NCI-H1417 treated with DMSO at 0.1 percent for 48 hours (cell line): ENCODE results near the gene GNA14.
"Not testable (repeated sequence)": the region's sequence is repeated elsewhere in the genome, so short reads cannot be mapped to it uniquely, and the experiment has no call there.

Experiments used
- DNase-seq: peaks from one replicate; lab custom pipeline; 2025; lab: John Stamatoyannopoulos, UW

The GNA14 gene

GRCh38 chr9:77643871-77644270 lies 4.3 kb downstream of the GNA14 start:
- DNase-seq: no peak

GRCh38 chr9:77640741-77641580 lies 7.2 kb downstream of the GNA14 start:
- DNase-seq: no peak

GRCh38 chr9:77632652-77633051 lies 15.5 kb downstream of the GNA14 start:
- DNase-seq: no peak

DNA sequence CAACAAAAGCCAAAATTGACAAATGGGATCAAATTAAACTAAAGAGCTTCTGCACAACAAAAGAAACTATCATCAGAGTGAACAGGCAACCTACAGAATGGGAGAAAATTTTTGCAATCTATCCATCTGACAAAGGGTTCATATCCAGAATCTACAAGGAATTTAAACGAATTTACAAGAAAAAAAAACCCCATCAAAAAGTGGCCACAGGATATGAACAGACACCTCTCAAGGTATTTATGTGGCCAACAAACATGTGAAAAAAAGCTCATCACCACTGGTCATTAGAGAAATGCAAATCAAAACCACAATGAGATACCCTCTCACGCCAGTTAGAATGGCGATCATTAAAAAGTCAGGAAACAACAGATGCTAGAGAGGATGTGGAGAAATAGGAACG lies 19.3 kb downstream of the GNA14 start:
- DNase-seq: not testable (repeated sequence)

DNA sequence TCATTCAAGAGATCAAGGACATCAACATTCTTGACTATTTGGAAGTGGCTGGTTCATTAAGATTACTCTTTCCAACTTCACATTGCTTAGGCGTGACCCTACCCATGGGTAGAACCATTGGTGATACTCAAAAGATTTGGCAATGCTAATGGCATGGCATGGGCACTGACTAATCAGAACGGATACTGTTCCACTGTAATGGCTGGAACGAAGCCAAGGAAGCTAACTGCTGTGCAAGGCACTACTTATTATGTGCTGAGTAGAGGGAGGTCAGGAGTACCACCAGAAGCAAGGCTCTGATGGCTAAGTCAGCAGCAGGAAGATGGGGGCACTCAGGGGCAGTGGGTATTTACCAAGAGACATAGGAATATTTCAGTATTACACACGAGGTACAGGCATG lies 31.9 kb downstream of the GNA14 start:
- no peak for DNase-seq

GRCh38 chr9:77614645-77615044 lies 33.5 kb downstream of the GNA14 start:
- DNase-seq: no peak

GRCh38 chr9:77606526-77606925 lies 41.6 kb downstream of the GNA14 start:
- no peak for DNase-seq

DNA sequence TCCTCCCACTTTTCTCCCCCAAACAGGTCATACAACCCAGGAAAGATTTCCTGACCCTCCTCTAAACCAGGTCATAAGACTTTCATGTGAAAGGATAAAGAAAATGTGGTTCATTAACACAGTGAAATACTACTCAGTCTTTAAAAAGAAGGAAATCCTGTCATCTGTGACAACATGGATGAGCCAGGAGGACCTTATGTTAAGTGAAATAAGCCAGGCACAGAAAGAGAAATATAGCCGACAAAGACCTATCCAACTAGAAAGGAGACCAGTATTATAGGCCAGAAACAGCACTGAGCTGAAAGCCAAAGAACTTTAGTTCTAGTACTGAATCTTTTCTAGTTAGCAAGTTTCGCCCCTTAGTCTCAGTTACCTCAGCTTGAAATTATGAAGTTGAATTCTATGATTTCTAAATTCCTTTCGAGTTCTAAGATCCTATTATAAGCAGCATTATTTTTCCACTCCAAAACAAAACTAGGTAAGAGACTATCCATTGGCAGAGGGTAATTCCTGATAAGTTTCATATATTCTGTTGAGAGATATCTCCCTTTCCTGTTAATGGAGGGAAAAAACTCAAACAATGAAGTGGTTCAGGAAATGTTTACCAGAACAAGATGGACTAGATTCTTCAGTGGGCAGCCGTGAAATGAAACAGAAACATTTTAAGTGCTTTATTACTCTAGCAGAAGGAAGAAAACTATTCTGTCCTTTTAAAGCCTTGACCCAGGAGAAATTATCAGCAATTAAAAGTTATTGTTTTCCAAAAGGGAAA lies 42.5 kb downstream of the GNA14 start:
- DNase-seq: no peak

DNA sequence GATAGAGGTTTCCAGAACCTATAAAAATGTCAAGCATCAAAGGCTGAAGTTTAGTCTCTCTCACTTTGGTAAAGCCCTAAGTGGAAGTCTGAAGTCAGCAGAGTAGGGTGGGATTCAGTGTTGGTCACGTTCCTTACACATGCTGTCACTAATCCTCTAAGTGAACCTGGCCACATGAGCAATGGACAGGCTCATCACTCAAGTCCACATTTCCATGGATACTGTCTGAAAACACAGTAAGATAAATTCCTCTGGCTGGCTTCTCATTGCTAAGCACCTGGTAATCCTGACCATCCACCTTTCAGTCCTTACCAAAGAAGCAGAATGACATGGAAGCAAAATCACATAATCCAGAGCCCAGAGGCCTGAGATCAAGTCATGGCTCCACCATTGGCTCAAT lies 43.8 kb downstream of the GNA14 start:
- DNase-seq: no peak

DNA sequence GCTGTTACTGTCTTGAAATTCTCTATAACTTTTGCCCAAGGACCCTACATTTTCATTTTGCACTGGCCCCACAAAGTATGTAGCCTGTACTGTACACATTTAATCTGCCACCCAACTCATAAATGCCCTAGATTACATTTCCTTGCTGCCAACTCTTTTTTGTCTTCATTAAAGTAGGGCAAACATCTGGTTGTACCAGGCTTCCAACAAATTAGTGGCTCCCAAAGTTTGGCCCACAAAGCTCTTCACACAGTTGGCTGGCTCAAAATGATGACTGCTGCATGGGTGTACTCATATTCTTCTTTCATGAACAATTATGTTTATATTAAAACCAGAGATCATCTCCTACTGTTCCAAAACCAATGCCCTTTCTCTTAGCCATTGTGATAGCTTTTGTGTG lies 45.3 kb downstream of the GNA14 start:
- DNase-seq: no peak

- no peak for DNase-seq
Observed at GRCh38 chr9:77601476-77602099, 46.5 kb downstream of the GNA14 start.

DNA sequence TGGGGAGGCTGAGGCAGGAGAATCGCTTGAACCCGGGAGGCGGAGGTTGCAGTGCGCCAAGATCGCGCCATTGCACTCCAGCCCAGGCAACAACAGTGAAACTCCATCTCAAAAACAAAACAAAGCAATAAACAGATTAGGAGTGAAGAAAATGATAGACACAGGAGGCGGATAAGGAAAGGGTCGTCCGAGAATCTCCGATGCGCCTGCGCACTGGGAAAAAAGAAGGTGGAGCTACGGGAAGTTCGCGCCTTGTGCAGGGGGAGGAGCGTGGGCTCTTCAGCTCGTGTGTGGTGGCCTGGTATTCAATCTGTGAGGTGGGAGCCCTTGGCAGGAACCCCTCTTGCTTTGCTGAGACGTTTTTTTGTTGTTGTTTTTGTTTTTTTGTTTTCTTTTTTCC lies 47.3 kb downstream of the GNA14 start:
- no peak for DNase-seq

DNA sequence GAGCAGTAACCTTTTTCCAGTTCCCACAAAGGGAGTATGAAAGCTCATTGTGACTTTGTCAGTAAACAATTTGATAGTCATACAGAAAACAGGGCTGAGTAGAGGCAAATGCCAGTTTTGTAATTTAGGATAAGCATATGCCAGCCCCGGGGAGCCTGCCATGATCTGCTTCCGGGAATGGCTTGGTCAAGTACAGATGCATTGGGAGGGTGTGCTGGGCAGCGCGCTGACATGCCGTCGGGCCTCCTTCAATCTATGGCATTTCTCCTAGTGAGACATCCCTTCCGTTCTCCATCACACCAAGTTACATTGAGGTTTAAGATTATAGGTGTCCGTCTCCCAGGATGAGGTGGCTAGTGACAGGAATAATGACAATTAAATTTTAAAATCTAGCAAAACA lies 48.6 kb downstream of the GNA14 start:
- DNase-seq: no peak

GRCh38 chr9:77598991-77599390 lies 49.1 kb downstream of the GNA14 start:
- no peak for DNase-seq

DNA sequence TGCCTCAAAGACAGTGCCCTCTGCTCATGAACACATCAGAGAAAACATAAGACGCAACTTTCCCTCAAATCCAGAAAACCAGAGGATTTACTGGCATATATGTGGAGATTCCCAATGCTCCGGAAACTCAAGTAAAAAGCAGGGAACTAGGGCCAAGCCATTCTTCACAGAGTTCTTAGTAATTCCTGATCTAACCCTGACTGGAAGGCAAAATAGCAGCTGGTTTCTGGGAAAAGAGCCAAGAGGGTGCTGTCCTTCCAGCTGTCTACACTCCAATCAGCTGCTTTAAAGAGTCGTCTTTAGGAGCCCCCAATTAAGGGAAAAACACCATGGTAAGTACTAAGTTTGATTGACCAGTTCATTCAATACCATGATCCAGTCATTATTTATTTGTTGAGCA lies 49.6 kb downstream of the GNA14 start:
- no peak for DNase-seq

GRCh38 chr9:77597057-77597456 lies 51.1 kb downstream of the GNA14 start:
- no peak for DNase-seq

GRCh38 chr9:77595426-77596095 lies 52.6 kb downstream of the GNA14 start:
- no peak for DNase-seq

DNA sequence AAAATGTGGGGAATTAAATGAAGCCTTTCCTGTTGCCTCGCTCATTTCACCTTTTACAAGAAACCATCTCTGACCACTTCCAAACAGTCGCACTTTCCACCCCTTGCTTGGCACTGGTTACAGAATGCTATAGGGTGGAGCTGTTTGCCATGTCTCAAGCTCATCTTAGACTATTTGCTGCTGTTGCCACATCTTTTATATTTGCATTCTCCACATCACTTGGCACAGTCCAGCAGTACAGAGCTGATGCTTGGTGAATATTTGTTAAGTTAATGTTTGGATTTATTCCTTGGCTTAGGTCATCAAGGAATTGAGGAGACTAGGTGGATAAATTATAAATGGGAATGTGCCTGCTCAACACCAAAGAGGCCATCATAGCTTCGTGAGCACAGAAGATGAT lies 53.2 kb downstream of the GNA14 start:
- no peak for DNase-seq

DNA sequence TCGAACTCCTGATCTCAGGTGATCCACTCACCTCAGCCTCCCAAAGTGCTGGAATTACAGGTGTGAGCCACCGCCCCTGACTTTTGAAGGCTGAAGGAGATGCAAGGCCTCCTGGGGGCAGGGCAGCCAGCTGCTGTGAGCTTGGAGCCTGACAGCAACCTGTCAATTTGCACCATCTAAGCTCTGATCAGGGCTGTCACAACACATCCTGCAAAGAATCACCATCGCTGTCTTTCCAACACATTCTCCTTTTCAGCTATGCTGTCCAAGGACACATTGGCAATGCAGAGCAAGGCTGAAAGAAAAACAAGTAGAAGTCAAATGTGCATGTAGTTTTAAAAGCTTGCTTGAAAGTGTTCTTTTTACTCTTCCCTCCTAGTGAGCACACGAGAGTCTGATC lies 54.6 kb downstream of the GNA14 start:
- no peak for DNase-seq

- DNase-seq: no peak
Observed at GRCh38 chr9:77592476-77592875, 55.6 kb downstream of the GNA14 start.

DNA sequence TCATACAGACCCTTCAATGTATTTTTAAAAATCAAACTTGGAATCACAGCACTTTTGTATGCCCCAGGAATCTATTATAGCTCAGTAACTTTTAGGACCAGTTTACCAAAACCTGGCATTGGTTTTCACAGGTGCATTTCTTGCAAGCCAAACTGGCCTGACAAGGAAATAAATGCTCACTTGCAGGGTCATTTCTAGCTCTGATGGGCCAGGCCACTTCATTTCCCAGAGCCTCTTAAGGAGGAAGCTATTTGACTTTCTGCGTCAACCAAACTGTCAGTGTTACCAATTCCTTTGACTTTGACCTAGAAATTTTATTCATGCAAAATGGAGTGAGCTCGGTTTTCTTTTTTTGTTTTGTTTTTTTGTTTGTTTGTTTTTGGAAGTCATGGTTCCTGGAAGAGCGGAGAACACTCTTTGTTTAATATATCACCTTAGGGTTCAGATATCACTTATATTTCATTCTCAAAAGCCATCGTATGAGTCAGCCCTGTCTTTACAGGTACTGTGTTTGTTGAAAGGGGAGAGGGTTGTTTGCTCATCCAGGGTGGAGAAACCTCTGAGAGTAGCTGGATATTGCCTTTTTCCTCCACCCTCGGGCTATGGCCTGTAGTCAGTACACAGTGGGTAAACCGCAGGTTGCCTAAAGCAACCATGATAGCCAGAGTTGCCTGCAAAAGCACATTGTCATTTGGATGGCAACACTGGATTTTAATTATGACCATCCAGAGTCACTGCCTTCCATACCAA lies 58.9 kb downstream of the GNA14 start:
- peak; percentile 19 for DNase-seq
